ENCODE data around the gene SLC2A14. TPM values are rescaled to one million over a fixed set of nuclear protein-coding genes. Genes with fewer than 3 reads are reported as not detected.

SLC2A14 gene
- polyA plus RNA-seq, 1 donor (not counting 4 experiments of a cell fraction or from before 2014, with no cell fraction given) = 0.51 TPM

DNA sequence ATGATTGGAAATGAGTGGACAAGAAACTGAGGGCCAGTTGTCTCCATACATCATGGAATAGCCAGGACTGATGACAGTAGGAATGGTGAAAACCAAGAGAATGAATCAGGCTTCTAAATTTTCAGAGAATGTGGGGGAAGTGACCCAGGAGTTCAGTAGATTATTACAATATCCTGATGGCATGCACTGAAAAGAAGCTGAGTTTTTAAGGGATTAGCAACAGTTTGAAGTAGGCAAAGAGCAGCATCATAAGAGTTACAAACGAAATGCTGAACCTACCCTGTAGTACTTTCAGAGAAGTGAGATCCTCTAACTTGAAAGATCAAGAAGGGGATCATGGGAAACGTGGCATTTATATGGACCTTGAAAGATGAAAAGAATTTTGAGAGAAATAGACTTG is 13.2 kb downstream of the SLC2A14 start:
- H3K4me2 ChIP-seq (ENCODE audit: control insufficient read depth, extremely low read depth, insufficient read depth, low read depth, low read length) = no peak overlapping the region
- no peak overlapping the region for H2AFZ ChIP-seq (ENCODE audit: control insufficient read depth, low read length)
- no peak for DNase-seq (ENCODE audit: low read depth, low spot score)
- peaks cover 7% of the 10 kb centered on the region for H3K4me1 ChIP-seq (ENCODE audit: control insufficient read depth, extremely low read depth, insufficient read depth, low read length)
- dilution Hi-C loops (cut with MboI; ENCODE audit: extremely low pct_ligation_motif_present, low sequenced_read_pairs) = no loop called here
- no peak overlapping the region for H3K27ac ChIP-seq (ENCODE audit: control insufficient read depth, insufficient read depth, low read length)
- FAIRE-seq = no peak
- TF ChIP-seq EZH2 (IDR thresholded peaks at IDR 0.05; ENCODE audit: low read length) = no peak
- TF ChIP-seq, protein P1, sequence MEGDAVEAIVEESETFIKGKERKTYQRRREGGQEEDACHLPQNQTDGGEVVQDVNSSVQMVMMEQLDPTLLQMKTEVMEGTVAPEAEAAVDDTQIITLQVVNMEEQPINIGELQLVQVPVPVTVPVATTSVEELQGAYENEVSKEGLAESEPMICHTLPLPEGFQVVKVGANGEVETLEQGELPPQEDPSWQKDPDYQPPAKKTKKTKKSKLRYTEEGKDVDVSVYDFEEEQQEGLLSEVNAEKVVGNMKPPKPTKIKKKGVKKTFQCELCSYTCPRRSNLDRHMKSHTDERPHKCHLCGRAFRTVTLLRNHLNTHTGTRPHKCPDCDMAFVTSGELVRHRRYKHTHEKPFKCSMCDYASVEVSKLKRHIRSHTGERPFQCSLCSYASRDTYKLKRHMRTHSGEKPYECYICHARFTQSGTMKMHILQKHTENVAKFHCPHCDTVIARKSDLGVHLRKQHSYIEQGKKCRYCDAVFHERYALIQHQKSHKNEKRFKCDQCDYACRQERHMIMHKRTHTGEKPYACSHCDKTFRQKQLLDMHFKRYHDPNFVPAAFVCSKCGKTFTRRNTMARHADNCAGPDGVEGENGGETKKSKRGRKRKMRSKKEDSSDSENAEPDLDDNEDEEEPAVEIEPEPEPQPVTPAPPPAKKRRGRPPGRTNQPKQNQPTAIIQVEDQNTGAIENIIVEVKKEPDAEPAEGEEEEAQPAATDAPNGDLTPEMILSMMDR (optimal IDR thresholded peaks at IDR 0.05 in 1 of 3, IDR thresholded peaks at IDR 0.05 in 1 of 3, conservative IDR thresholded peaks at IDR 0.05 in 1 of 3; ENCODE audit: extremely low read depth in 1 of 3, insufficient read depth in 2 of 3, low read length in 3 of 3) = no peak
- H3K36me3 ChIP-seq (ENCODE audit: control insufficient read depth in 2 of 2, extremely low read depth in 1 of 2, insufficient read depth in 2 of 2, low read length in 2 of 2) = no peaks in the 10 kb centered on the region
- no peaks in the 10 kb centered on the region for H4K20me1 ChIP-seq (ENCODE audit: control insufficient read depth, extremely low read depth, insufficient read depth, low read length)
- H3K9ac ChIP-seq (ENCODE audit: control insufficient read depth, extremely low read depth, insufficient read depth, low read length) = no peak overlapping the region
- no peaks in the 10 kb centered on the region for H3K9me1 ChIP-seq (ENCODE audit: control insufficient read depth, extremely low read depth, insufficient read depth, low read length)
- no peaks in the 10 kb centered on the region for H3K79me2 ChIP-seq (ENCODE audit: control insufficient read depth, insufficient read depth, low read length)
- H3K27me3 ChIP-seq (ENCODE audit: control insufficient read depth, extremely low read depth, insufficient read depth, low read length) = no peaks in the 10 kb centered on the region
- no peaks in the 10 kb centered on the region for H3K9me3 ChIP-seq (ENCODE audit: control insufficient read depth, low read depth, low read length)
- no peak overlapping the region for H3K4me3 ChIP-seq (ENCODE audit: control insufficient read depth in 2 of 3, extremely low read depth in 1 of 3, insufficient read depth in 2 of 3, low read depth in 1 of 3, low read length in 3 of 3)

DNA sequence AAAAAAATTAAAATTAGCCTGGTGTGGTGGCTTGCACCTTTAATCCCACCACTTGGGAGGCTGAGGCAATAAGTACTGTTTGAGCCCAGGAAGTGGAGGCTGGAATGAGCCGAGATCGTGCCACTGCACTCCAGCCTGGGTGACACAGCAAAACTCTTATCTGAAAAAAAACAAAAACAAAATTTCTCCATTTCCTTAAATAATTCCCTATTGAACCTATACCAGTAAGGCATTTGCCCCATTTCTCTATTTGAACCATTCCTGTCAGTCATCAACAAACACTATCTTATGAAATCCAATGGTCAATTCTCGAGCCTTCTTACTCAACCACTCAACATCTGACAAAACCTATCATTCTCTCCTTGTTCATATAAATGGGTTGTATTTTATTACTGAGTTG is 14.7 kb downstream of the SLC2A14 start:
- Histone ChIP-seq H3K4me2 (ENCODE audit: control insufficient read depth, extremely low read depth, insufficient read depth, low read depth, low read length) (no peak overlapping the region), H2AFZ (ENCODE audit: control insufficient read depth, low read length) (no peak overlapping the region), H3K36me3 (ENCODE audit: control insufficient read depth in 2 of 2, extremely low read depth in 1 of 2, insufficient read depth in 2 of 2, low read length in 2 of 2) (no peaks in the 10 kb centered on the region), H3K9me3 (ENCODE audit: control insufficient read depth, low read depth, low read length) (no peaks in the 10 kb centered on the region), H4K20me1 (ENCODE audit: control insufficient read depth, extremely low read depth, insufficient read depth, low read length) (no peaks in the 10 kb centered on the region), H3K4me3 (ENCODE audit: control insufficient read depth in 2 of 3, extremely low read depth in 1 of 3, insufficient read depth in 2 of 3, low read depth in 1 of 3, low read length in 3 of 3) (no peak overlapping the region), H3K79me2 (ENCODE audit: control insufficient read depth, insufficient read depth, low read length) (no peaks in the 10 kb centered on the region), H3K27me3 (ENCODE audit: control insufficient read depth, extremely low read depth, insufficient read depth, low read length) (no peaks in the 10 kb centered on the region), H3K27ac (ENCODE audit: control insufficient read depth, insufficient read depth, low read length) (no peak overlapping the region), H3K9ac (ENCODE audit: control insufficient read depth, extremely low read depth, insufficient read depth, low read length) (no peak overlapping the region), H3K4me1 (ENCODE audit: control insufficient read depth, extremely low read depth, insufficient read depth, low read length) (peaks cover 7% of the 10 kb centered on the region), H3K9me1 (ENCODE audit: control insufficient read depth, extremely low read depth, insufficient read depth, low read length) (no peaks in the 10 kb centered on the region)
- no peak for TF ChIP-seq EZH2 (IDR thresholded peaks at IDR 0.05; ENCODE audit: low read length)
- TF ChIP-seq, protein P1 (optimal IDR thresholded peaks at IDR 0.05 in 1 of 3, IDR thresholded peaks at IDR 0.05 in 1 of 3, conservative IDR thresholded peaks at IDR 0.05 in 1 of 3; ENCODE audit: extremely low read depth in 1 of 3, insufficient read depth in 2 of 3, low read length in 3 of 3) = no peak
- DNase-seq (ENCODE audit: low read depth, low spot score) (no peak), FAIRE-seq (no peak)
- dilution Hi-C loops (cut with MboI; ENCODE audit: extremely low pct_ligation_motif_present, low sequenced_read_pairs) = no loop called here
